Transverse colon (tissue), 4 donors: ENCODE data around the gene MYO16.

Source experiments
- CTCF ChIP-seq, 5 experiments: fragments of 200-600 bp in 3 of 5; fragments of 450-650 bp in 2 of 5; sonication (generic) in 3 of 5; IDR thresholded peaks; 1 replicate in 2 of 5; 2 replicates in 3 of 5; pipeline ENCODE4 v1.5.1; 2016 to 2017; ENCODE audit warnings: antibody characterized with exemption in 5 of 5, inconsistent platforms in 3 of 5, mild to moderate bottlenecking in 2 of 5, moderate library complexity in 1 of 5
- EP300 ChIP-seq: sonication (generic); formaldehyde crosslinking; IDR thresholded peaks from one replicate; pipeline ENCODE4 v1.6.1; 2017; ENCODE audit warnings: antibody characterized with exemption, low read depth
- POLR2A ChIP-seq: fragments of 450-650 bp; IDR thresholded peaks from one replicate; pipeline ENCODE4 v1.6.1; 2016; ENCODE audit warnings: antibody characterized with exemption, mild to moderate bottlenecking, moderate library complexity
- POLR2AphosphoS5 ChIP-seq, 3 donors: sonication (generic); formaldehyde crosslinking; IDR thresholded peaks; one replicate each; pipeline ENCODE4 v1.6.1; 2016; ENCODE audit warnings: antibody characterized with exemption in 3 of 3

GRCh38 chr13:109200556-109200955, 571.1 kb downstream of the MYO16 start:
- no peak for TF ChIP-seq CTCF (IDR thresholded peaks at IDR 0.05)
- TF ChIP-seq POLR2A = no peak
- TF ChIP-seq POLR2AphosphoS5 (IDR thresholded peaks at IDR 0.05) = no peak
- no peak for TF ChIP-seq EP300
